SK-N-SH (cell line): ENCODE measurements around the gene TSKS. TPM values are rescaled to one million over a fixed set of nuclear protein-coding genes. Genes with fewer than 3 reads are reported as not detected.

Source experiments
- CTCF ChIA-PET: fragments of 300-600, 350-600 bp; formaldehyde crosslinking; extraction: SDS; loops from one replicate; lab custom pipeline; 2021; lab: Yijun Ruan, JAX
- POLR2A ChIA-PET: fragments of 350-600 bp; sonication (Branson Sonifier 250); formaldehyde crosslinking; extraction: SDS; loops from one replicate; lab custom pipeline; 2020; ENCODE audit warnings: antibody characterized with exemption, inconsistent platforms; lab: Yijun Ruan, JAX
- DNase-seq: peaks from one replicate; pipeline ENCODE4 v3.0.0; 2012
- H2AFZ ChIP-seq: fragments of 200-600 bp; sonication (generic); 2 replicates; pipeline ENCODE4 v1.8.1; 2016; ENCODE audit warnings: antibody characterized with exemption, mild to moderate bottlenecking, low read depth
- H3F3A ChIP-seq: fragments of 200-600 bp; sonication (generic); replicated peaks from 2 replicates; pipeline ENCODE3; 2016; ENCODE audit warnings: antibody characterized with exemption, mild to moderate bottlenecking; ENCODE audit not compliant: insufficient read depth
- H3K27ac ChIP-seq, 2 experiments: fragments of 200-500 bp in 1 of 2; fragments of 200-600 bp in 1 of 2; sonication (Bioruptor generic) in 1 of 2; sonication (generic), shearing (Covaris generic) in 1 of 2; 2 replicates each; pipeline versions ENCODE4 v1.5.1 to v1.6.1; 2014 to 2016; ENCODE audit warnings: low read depth in 2 of 2, inconsistent platforms in 1 of 2, low read length in 1 of 2, mild to moderate bottlenecking in 1 of 2, mixed read lengths in 1 of 2
- H3K27me3 ChIP-seq: fragments of 200-600 bp; sonication (generic), shearing (Covaris generic); 2 replicates; pipeline ENCODE4 v1.6.1; 2016; ENCODE audit warnings: mixed run types; ENCODE audit not compliant: insufficient read depth
- H3K36me3 ChIP-seq, 2 experiments: fragments of 200-500 bp in 1 of 2; fragments of 200-600 bp in 1 of 2; sonication (Bioruptor generic) in 1 of 2; sonication (generic) in 1 of 2; replicated peaks in 1 of 2; 2 replicates each; pipeline versions ENCODE3 to v1.5.1; 2014 to 2016; ENCODE audit warnings: low read length in 1 of 2, mild to moderate bottlenecking in 1 of 2; ENCODE audit not compliant: insufficient read depth in 2 of 2, control insufficient read depth in 1 of 2
- H3K4me1 ChIP-seq, 2 experiments: fragments of 200-500 bp in 1 of 2; fragments of 200-600 bp in 1 of 2; sonication (Bioruptor generic) in 1 of 2; sonication (generic), shearing (Covaris generic) in 1 of 2; 2 replicates each; pipeline versions ENCODE4 v1.5.1 to v1.6.1; 2014 to 2016; ENCODE audit warnings: low read depth in 1 of 2, low read length in 1 of 2, mixed run types in 1 of 2; ENCODE audit not compliant: insufficient read depth in 2 of 2, control insufficient read depth in 1 of 2
- H3K4me2 ChIP-seq: fragments of 200-600 bp; sonication (generic), shearing (Covaris generic); 2 replicates; pipeline ENCODE4 v1.6.1; 2017; ENCODE audit warnings: mixed run types
- H3K4me3 ChIP-seq, 2 experiments: fragments of 200-500 bp in 1 of 2; fragments of 200-600 bp in 1 of 2; sonication (Bioruptor generic) in 1 of 2; sonication (generic), shearing (Covaris generic) in 1 of 2; 2 replicates each; pipeline versions ENCODE4 v1.5.1 to v1.8.1; 2014 to 2016; ENCODE audit warnings: low read depth in 2 of 2, inconsistent platforms in 1 of 2, low read length in 1 of 2, mild to moderate bottlenecking in 1 of 2, mixed read lengths in 1 of 2, moderate library complexity in 1 of 2
- H3K79me2 ChIP-seq: fragments of 200-600 bp; sonication (generic); 2 replicates; pipeline ENCODE4 v1.8.1; 2017; ENCODE audit warnings: mild to moderate bottlenecking; ENCODE audit not compliant: insufficient read depth
- H3K9ac ChIP-seq: fragments of 200-600 bp; sonication (generic); 2 replicates; pipeline ENCODE4 v1.6.1; 2017; ENCODE audit warnings: mixed run types
- H3K9me2 ChIP-seq: fragments of 200-600 bp; sonication (generic); 2 replicates; pipeline ENCODE4 v1.6.1; 2017; ENCODE audit warnings: mixed run types
- H3K9me3 ChIP-seq: fragments of 200-600 bp; sonication (generic); 2 replicates; pipeline ENCODE4 v1.6.1; 2017; ENCODE audit warnings: mixed run types, mild to moderate bottlenecking, moderate library complexity
- H4K20me1 ChIP-seq: fragments of 200-600 bp; sonication (generic); 2 replicates; pipeline ENCODE4 v1.6.1; 2017; ENCODE audit warnings: mild to moderate bottlenecking, mixed run types; ENCODE audit not compliant: insufficient read depth
- ZBTB33 ChIP-seq: IDR thresholded peaks from 2 replicates; pipeline ENCODE4 v1.4.0; 2012; ENCODE audit warnings: low read depth, borderline replicate concordance
- WGBS: methylation state at CpG from one replicate; pipeline ENCODE4 v1.1.6; 2017; ENCODE audit warnings: low lambda C conversion rate; 5-methylcytosine and 5-hydroxymethylcytosine counted together
- polyA plus RNA-seq, 3 experiments: library from polyadenylated mRNA; depleted of rRNA; stranded (reverse); fragments of >200 nt; gene quantifications; 2 replicates each; pipeline ENCODE4 v1.2.3, GENCODE V29; 2012
- small RNA-seq, 7 experiments: library from RNA; depleted of rRNA; stranded (forward); fragments of <200 nt; gene quantifications; one replicate each; pipeline ENCODE3, GENCODE V24; 2012
- TF ChIP-seq, protein P1 (sequence below): fragments of 200-600 bp; sonication (generic); IDR thresholded peaks from 2 replicates; pipeline ENCODE4 v1.6.1; 2017; ENCODE audit warnings: antibody characterized with exemption, mild to moderate bottlenecking, moderate library complexity
- TF ChIP-seq, protein P2 (sequence below): IDR thresholded peaks from 2 replicates; pipeline ENCODE4 v1.4.0; 2012; ENCODE audit warnings: low read depth

TSKS gene
- polyA plus RNA-seq, 1 of the 3 experiments (the other 2 are of a cell fraction), result not detected

DNA sequence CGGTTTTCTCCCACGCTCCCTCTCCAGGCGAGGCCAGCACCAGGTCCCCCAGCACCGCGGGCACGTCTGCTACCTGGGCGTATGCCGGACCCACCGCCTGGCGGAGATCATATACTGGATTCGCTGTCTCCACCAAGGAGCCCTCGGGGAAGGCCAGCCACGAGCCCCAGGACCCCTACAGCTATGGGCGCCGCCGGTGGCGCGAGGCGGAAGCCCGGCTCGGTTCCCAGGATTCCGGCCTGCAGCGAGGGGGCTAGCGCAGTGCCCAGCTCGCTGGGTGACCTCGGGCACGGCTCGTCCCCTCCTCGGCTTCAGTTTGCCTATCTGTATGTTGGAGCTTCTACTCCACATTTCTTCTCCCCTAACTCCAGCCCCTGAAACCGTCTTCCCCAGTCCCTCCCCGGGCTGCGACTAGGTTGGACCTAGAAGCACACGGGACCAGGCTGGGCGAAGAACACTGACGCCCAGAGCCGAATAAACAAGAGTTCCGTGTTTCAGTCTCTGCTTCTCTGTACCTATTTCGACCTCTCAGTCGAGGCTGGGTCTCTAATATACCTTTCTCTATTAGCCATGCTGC is 72.9 kb downstream of the TSKS start:
- peaks cover 17 to 32% of the 10 kb centered on the region in 2 experiments for H3K36me3 ChIP-seq
- H3K27ac ChIP-seq, result peak overlapping the region; percentile 60 to 95
- WGBS, result 11% methylated on average over 15 of the region's 39 CpGs
- H3K4me1 ChIP-seq, result peaks cover 6 to 28% of the 10 kb centered on the region in 2 experiments; a peak in 2 of 4 replicates
- H3K27me3 ChIP-seq, result no peaks in the 10 kb centered on the region
- peak overlapping the region; percentile 77 to 81 for H3K4me3 ChIP-seq
- no peaks in the 10 kb centered on the region for H3K9me3 ChIP-seq
- H2AFZ ChIP-seq, result peak overlapping the region; percentile 81
- ChIA-PET POLR2A (interaction anchor here (1.4 to 3.2 kb wide), 2 partner anchors 13 to 23 kb away, joined by 6 to 11 read pairs; partner anchors contain the start of gene PRMT1), CTCF (interaction anchor here (0.7 to 8.0 kb wide), 11 partner anchors 9 to 120 kb away, joined by 3 to 75 read pairs (median 4); partner anchors contain the start of genes BCL2L12, IRF3, PRMT1 and PRR12)
- no peak for TF ChIP-seq ZBTB33
- TF ChIP-seq, protein P1, sequence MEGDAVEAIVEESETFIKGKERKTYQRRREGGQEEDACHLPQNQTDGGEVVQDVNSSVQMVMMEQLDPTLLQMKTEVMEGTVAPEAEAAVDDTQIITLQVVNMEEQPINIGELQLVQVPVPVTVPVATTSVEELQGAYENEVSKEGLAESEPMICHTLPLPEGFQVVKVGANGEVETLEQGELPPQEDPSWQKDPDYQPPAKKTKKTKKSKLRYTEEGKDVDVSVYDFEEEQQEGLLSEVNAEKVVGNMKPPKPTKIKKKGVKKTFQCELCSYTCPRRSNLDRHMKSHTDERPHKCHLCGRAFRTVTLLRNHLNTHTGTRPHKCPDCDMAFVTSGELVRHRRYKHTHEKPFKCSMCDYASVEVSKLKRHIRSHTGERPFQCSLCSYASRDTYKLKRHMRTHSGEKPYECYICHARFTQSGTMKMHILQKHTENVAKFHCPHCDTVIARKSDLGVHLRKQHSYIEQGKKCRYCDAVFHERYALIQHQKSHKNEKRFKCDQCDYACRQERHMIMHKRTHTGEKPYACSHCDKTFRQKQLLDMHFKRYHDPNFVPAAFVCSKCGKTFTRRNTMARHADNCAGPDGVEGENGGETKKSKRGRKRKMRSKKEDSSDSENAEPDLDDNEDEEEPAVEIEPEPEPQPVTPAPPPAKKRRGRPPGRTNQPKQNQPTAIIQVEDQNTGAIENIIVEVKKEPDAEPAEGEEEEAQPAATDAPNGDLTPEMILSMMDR, result peak; percentile 26; the same call in 1 of the 2 replicates
- TF ChIP-seq, protein P2, sequence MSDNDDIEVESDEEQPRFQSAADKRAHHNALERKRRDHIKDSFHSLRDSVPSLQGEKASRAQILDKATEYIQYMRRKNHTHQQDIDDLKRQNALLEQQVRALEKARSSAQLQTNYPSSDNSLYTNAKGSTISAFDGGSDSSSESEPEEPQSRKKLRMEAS, result 0 out of 2 replicates have a peak, but pooled peaks have one; percentile 6
- no peaks in the 10 kb centered on the region for H3K9me2 ChIP-seq
- H3K9ac ChIP-seq, result peak overlapping the region; percentile 71; the same call in 1 of the 2 replicates
- peaks cover 15% of the 10 kb centered on the region for H3F3A ChIP-seq
- no peak for DNase-seq
- no peaks in the 10 kb centered on the region for H4K20me1 ChIP-seq
- peaks cover 27% of the 10 kb centered on the region for H3K79me2 ChIP-seq
- H3K4me2 ChIP-seq, result peak overlapping the region; percentile 95

Small RNAs within 50 kb of the gene (small RNA-seq; reads per million reads assigned to genes)
- 0 to 0.93 (median 0) reads per million in 7 experiments for gene MIR6799
- gene RNU6-841P, result 0 to 4.7 (median 0.93) reads per million in 7 experiments

Other genes starting within 250 kb of the TSKS start
- 1.4 and 1.8 TPM in 2 replicates for gene RCN3, start 235.3 kb downstream of the TSKS start, polyA plus RNA-seq (2012; rRNA removed)
- 101 and 128 TPM in 2 replicates for gene NOSIP, start 182.8 kb downstream of the TSKS start, polyA plus RNA-seq (2012; rRNA removed)
- gene PRRG2, start 182.0 kb downstream of the TSKS start, polyA plus RNA-seq (2012; rRNA removed), result 0.42 and 0.44 TPM in 2 replicates
- gene PRR12, start 172.1 kb downstream of the TSKS start, polyA plus RNA-seq (2012; rRNA removed), result 0.71 and 1.7 TPM in 2 replicates
- 113 and 141 TPM in 2 replicates for gene RRAS, start 123.2 kb downstream of the TSKS start, polyA plus RNA-seq (2012; rRNA removed)
- 5.5 and 9.5 TPM in 2 replicates for gene SCAF1, start 121.1 kb downstream of the TSKS start, polyA plus RNA-seq (2012; rRNA removed)
- 85.9 and 112 TPM in 2 replicates for gene IRF3, start 97.4 kb downstream of the TSKS start, polyA plus RNA-seq (2012; rRNA removed)
- gene BCL2L12, start 97.4 kb downstream of the TSKS start, polyA plus RNA-seq (2012; rRNA removed), result 20.3 and 27.9 TPM in 2 replicates
- gene PRMT1, start 86.0 kb downstream of the TSKS start, polyA plus RNA-seq (2012; rRNA removed), result 774 and 789 TPM in 2 replicates
- 1.3 TPM in 2 replicates for gene ADM5, start 73.7 kb downstream of the TSKS start, polyA plus RNA-seq (2012; rRNA removed)
- 118 and 139 TPM in 2 replicates for gene CPT1C, start 72.2 kb downstream of the TSKS start, polyA plus RNA-seq (2012; rRNA removed)
- 59.6 and 74.8 TPM in 2 replicates for gene AP2A1, start 3.7 kb upstream of the TSKS start, polyA plus RNA-seq (2012; rRNA removed)
- gene FUZ, start 50.0 kb upstream of the TSKS start, polyA plus RNA-seq (2012; rRNA removed), result 23.7 and 29.9 TPM in 2 replicates
- 15.7 and 30.2 TPM in 2 replicates for gene MED25, start 55.0 kb upstream of the TSKS start, polyA plus RNA-seq (2012; rRNA removed)
- gene PTOV1, start 87.9 kb upstream of the TSKS start, polyA plus RNA-seq (2012; rRNA removed), result 56.1 and 95.0 TPM in 2 replicates
- gene PNKP, start 104.3 kb upstream of the TSKS start, polyA plus RNA-seq (2012; rRNA removed), result 45.5 and 52.0 TPM in 2 replicates
- 56.7 and 63.7 TPM in 2 replicates for gene AKT1S1, start 114.0 kb upstream of the TSKS start, polyA plus RNA-seq (2012; rRNA removed)
- 27.3 and 28.3 TPM in 2 replicates for gene TBC1D17, start 114.4 kb upstream of the TSKS start, polyA plus RNA-seq (2012; rRNA removed)
- gene IL4I1, start 133.6 kb upstream of the TSKS start, polyA plus RNA-seq (2012; rRNA removed), result 0.35 and 0.50 TPM in 2 replicates
- 11.1 and 11.7 TPM in 2 replicates for gene ATF5, start 165.9 kb upstream of the TSKS start, polyA plus RNA-seq (2012; rRNA removed)
- gene NUP62, start 166.2 kb upstream of the TSKS start, polyA plus RNA-seq (2012; rRNA removed), result 14.6 and 16.2 TPM in 2 replicates
- gene SIGLEC11, start 197.9 kb upstream of the TSKS start, polyA plus RNA-seq (2012; rRNA removed), result not detected in 2 replicates